GM21367 (cell line): ENCODE results near the gene TRHDE.
"Not testable (repeated sequence)": the region's sequence is repeated elsewhere in the genome, so short reads cannot be mapped to it uniquely, and the experiment has no call there.

Experiments
- ATAC-seq: cut with Tn5 transposase; IDR thresholded peaks from one replicate; pipeline ENCODE4 v1.9.1; 2021; ENCODE audit not compliant: unreplicated experiment

The TRHDE gene

GRCh38 chr12:72502546-72502945 is 230.4 kb downstream of the TRHDE start:
- ATAC-seq, result no peak

- no peak for ATAC-seq
Measured at GRCh38 chr12:72505227-72505626, 233.1 kb downstream of the TRHDE start.

GRCh38 chr12:72509891-72510290 is 237.7 kb downstream of the TRHDE start:
- ATAC-seq, result no peak

- ATAC-seq, result no peak
Measured at GRCh38 chr12:72510772-72511171, 238.6 kb downstream of the TRHDE start.

- ATAC-seq, result no peak
Measured at GRCh38 chr12:72511498-72511897, 239.3 kb downstream of the TRHDE start.

GRCh38 chr12:72511906-72512305 is 239.7 kb downstream of the TRHDE start:
- no peak for ATAC-seq

GRCh38 chr12:72520044-72520678 is 248.0 kb downstream of the TRHDE start:
- ATAC-seq, result not testable (repeated sequence)

GRCh38 chr12:72521326-72521725 is 249.2 kb downstream of the TRHDE start:
- no peak for ATAC-seq

- ATAC-seq, result no peak
Measured at GRCh38 chr12:72522411-72522810, 250.2 kb downstream of the TRHDE start.

GRCh38 chr12:72523754-72524153 is 251.6 kb downstream of the TRHDE start:
- ATAC-seq, result no peak

- no peak for ATAC-seq
Measured at GRCh38 chr12:72535212-72535990, 263.2 kb downstream of the TRHDE start.

GRCh38 chr12:72540811-72541210 is 268.6 kb downstream of the TRHDE start:
- ATAC-seq, result no peak

GRCh38 chr12:72543777-72544467 is 271.8 kb downstream of the TRHDE start:
- no peak for ATAC-seq

- no peak for ATAC-seq
Measured at GRCh38 chr12:72546106-72546505, 273.9 kb downstream of the TRHDE start.

- no peak for ATAC-seq
Measured at GRCh38 chr12:72547573-72547972, 275.4 kb downstream of the TRHDE start.

- no peak for ATAC-seq
Measured at GRCh38 chr12:72549184-72549583, 277.0 kb downstream of the TRHDE start.

GRCh38 chr12:72560003-72560769 is 288.0 kb downstream of the TRHDE start:
- no peak for ATAC-seq

- no peak for ATAC-seq
Measured at GRCh38 chr12:72570601-72571000, 298.4 kb downstream of the TRHDE start.

GRCh38 chr12:72574138-72574537 is 302.0 kb downstream of the TRHDE start:
- ATAC-seq, result no peak

- no peak for ATAC-seq
Measured at GRCh38 chr12:72578327-72578726, 306.2 kb downstream of the TRHDE start.

GRCh38 chr12:72586456-72586855 is 314.3 kb downstream of the TRHDE start:
- ATAC-seq, result no peak
